Stimulated activated CD4-positive, alpha-beta T cell treated with anti-CD3 and anti-CD28 coated beads, Interleukin-1b, Interleukin-23, amount 100 ng/mL, for 48 hours (primary cell): ENCODE results near the gene PRR14.
A peak's percentile ranks its signal among the peaks of the same experiment; 100 is the strongest.

ENCODE experiments used
- DNase-seq: peaks from one replicate; pipeline ENCODE4 v3.0.0-alpha.2; 2020

The PRR14 gene

DNA sequence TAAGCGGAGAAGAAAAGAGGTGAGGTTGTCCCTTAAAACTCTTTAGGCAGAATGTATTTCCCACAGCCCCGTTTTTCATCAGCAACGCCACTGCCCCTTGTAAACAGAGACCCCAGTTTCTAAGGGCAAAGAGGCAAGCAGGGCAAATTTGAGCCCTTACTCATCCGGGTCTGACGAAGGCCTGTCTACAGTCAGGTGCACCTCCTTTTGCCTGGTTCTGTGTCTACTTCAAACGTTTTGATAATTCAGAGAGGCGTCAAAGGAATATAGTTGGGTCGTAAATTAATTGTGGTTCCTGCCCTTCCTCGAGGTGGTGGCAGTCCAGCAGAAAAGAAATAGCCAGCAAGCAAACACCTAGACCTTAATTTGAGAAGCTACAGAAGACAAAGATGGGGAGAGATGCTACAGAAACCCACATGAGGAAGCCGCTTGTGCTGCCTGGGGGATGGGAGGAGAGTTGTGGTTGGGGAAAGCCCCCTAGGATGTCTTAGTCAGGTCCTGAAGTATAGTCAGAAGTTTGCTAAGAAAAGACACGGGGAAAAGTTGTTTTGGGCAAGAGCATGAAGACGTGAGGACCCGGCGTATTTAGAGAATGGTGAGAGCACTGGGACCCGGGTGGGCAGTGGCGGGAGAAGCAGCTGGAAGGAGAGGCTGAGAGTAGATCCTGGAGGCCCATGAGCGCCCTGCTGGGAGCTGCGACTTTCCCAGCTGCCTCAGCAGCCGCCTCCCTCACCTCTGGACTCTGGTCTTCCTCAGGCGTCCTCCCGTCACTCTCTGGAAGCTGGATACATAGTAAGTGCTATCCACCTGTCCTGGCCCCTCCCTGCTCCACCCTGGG is 9.9 kb downstream of the PRR14 start:
- DNase-seq: peak; percentile 85

DNA sequence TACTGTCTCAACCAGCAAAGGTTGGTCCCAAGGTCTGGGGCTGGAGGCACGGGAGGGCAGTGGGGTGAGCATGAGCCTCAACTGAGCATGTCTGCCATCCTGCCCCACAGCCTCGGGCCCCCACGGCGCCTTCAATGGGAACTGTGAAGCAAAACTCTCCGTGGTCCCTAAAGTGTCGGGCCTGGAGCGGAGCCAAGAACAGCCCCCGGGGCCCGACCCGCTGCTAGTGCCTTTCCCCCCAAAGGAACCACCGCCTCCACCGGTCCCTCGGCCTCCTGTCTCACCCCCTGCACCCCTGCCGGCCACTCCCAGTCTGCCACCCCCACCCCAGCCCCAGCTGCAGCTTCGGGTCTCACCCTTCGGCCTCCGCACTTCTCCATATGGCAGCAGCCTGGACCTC is 11.7 kb downstream of the PRR14 start:
- no peak for DNase-seq

DNA sequence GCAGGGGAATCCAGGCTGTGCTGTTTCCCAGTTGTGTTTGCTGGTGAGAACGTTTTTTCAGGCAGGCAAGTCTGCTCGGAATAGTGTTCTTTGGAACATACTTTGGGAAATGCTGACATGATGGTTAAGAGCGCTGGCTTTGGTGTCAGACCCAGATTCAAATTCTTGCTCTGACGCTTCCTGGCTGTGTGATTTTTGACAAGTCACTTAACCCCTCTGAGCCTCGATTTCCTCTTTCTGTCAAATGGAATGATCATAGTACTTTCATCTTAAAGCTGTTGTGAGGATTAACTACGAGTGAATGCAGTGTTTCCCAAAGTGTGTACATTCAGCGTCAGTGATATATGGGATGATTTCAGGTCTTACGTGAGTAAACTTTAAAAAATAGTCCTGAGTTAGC is 12.3 kb downstream of the PRR14 start:
- no peak for DNase-seq

DNA sequence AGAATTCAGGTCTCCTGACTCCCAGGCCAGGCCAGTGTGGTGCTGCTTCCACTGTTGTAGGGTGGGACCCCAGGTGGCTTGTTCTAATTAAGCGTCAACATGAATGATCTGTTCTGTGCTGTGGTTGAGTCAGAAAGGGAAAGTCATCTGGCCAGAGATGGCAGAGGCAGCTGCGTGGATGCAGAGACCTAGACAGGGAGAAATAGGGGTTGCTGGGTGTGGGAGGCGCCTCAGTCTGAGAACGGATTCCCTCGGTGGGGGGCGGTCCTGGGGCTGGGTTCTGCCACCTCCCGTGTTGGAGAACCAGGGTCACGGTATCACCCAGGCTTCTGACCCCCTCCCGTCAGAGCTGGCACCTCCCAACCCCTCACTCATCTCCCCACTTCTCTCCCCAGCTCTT is 13.1 kb downstream of the PRR14 start:
- no peak for DNase-seq

DNA sequence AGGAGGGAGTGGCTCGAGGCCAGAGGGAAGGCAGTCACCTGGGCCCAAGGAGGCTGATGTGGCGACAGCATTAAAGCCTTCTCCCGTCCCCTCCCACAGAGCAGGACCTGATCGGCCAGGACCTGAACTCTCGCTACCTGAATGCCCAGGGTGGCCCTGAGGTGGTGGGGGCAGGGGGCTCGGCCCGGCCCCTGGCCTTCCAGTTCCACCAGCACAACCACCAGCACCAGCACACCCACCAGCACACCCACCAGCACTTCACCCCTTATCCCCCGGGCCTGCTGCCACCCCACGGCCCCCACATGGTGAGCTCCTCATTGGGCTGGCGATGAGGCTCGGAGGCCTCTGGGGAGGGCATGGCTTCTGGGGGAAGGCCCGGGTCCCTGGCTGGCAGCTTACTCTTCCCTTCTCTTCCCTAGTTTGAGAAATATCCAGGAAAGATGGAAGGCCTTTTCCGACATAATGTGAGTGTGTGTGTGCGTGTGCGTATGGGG is 13.9 kb downstream of the PRR14 start:
- no peak for DNase-seq

DNA sequence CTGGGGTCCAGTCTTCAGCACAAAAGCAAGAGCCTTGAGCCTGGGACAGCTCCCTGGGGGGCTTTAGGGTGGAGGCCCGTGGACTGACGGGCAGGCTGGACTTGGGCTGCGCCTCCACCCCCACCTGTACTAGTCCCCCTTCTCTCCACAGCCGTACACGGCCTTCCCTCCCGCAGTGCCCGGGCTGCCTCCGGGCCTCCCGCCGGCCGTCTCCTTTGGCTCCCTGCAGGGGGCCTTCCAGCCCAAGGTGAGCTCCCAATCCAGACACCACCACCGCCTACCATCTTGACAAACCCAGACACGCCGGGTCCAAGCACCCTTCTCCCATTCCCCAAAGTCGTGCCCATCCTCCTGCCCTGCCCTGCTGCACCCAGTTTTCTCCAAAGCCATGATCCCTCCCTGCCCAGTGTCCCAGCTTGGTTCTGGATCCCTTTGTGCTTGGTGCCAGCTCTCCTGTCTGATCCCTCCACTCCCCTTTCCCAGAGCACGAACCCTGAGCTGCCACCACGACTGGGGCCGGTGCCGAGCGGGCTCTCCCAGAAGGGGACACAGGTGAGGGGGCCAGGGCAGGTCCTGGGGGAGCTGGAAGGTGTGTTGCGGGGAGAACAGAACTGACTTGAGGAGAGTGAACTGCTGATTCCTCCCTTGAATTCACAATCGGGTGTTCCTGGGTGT is 14.5 kb downstream of the PRR14 start:
- no peak for DNase-seq

DNA sequence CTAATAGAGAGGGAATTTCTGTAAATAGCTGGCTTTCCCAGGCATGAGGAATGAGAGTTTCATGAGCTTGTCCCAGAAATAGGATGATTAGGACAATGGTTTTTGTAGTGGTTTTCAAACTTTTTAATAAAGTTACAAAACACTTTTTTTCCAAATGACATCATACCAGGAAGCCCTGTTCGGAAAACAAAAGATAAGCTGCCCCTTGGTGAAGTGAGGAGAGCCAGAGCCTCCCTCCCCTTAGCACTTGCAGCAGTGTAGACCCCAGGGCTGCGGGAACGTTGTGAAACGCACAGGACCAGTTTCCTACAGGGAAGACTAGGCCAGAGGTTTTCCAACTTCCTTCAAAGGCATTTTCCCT is 15.1 kb downstream of the PRR14 start:
- DNase-seq: no peak

DNA sequence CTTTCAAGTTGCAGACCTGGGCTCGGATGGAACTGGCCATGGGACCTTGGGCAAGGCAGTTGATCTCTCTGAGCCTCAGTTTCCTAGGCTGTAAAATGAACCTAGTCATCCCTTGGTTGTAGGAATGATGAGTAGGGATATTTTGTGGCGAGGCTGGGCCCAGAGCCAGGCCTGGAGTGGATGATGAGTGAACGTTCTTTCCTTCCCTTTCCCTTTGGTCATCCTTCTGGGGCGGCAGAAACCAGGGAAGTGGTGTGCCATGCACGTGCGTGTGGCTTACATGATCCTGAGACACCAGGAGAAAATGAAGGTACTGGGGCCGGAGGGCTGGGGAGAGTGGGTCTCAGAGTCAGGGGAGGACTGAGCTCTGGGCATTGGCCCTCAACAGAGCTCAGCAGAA is 15.9 kb downstream of the PRR14 start:
- no peak for DNase-seq

DNA sequence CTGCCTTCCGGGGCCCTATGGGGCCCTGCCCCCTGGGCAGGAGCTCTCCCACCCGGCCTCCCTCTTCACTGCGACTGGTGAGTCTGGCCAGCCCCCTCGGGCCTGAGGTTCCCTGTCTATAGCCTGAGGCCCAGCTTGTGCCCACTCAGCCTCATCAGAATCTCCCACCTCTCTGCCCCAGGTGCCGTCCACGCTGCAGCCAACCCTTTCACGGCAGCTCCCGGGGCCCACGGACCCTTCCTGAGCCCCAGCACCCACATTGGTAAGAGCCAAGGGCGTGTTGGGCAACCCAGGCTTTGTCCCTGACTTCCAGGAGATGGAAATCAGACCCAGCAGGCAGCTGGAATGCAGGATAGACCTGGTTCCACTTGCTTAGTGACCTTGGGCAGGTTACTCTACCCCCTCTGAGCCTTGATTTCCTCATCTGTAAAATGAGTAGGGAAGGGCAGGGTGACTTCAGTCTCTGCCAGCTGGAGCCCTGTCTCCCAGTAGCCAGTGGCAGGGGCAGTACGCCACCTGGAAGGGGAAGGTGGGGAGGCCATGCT is 16.7 kb downstream of the PRR14 start:
- DNase-seq: no peak

DNA sequence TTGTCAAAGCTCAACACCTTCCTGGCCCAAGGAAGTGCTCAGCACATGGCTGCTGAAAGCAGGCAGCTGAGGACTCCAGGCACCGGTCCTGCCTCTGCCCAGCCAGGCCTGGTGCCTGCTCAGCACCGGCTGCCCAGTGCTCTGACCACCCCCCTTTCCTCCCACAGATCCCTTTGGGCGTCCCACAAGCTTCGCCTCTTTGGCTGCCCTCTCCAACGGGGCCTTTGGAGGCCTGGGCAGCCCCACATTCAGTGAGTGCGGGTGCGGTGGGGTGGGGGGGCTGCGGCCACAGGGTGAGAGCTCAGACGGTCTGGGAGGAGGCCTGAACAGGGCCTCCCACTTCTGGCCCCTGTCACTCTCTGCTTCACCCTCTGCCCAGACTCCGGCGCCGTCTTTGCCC is 17.6 kb downstream of the PRR14 start:
- no peak for DNase-seq

DNA sequence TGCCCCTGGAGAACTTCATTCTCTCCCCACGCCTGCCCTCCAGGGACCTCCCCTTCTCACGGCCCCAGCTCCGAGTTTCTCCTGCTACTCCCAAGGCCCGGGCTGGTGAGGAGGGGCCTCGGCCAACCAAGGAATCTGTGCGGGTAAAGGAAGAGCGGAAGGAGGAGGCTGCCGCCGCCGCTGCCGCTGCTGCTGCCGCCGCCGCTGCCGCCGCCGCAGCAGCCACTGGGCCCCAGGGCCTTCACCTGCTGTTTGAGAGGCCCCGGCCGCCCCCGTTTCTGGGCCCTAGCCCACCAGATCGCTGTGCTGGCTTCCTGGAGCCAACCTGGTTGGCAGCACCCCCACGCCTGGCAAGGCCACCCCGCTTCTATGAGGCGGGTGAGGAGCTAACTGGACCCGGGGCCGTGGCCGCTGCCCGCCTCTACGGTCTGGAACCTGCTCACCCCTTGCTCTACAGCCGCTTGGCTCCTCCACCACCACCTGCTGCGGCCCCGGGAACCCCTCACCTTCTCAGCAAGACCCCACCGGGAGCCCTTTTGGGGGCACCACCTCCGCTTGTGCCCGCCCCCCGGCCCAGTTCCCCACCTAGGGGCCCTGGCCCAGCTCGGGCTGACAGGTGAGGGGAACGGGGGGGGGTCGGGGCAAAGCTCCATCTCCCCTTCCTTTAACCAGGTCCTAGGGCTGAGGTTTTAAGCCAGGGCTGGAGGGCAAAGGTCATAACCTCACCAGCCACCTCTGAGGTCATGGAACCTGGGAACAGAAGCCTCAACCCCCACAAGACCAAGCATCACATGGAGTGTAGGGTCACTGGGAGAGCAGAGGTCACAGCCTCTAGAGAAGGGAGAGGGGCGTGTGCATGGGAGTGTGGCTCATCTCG is 18.5 kb downstream of the PRR14 start:
- no peak for DNase-seq

DNA sequence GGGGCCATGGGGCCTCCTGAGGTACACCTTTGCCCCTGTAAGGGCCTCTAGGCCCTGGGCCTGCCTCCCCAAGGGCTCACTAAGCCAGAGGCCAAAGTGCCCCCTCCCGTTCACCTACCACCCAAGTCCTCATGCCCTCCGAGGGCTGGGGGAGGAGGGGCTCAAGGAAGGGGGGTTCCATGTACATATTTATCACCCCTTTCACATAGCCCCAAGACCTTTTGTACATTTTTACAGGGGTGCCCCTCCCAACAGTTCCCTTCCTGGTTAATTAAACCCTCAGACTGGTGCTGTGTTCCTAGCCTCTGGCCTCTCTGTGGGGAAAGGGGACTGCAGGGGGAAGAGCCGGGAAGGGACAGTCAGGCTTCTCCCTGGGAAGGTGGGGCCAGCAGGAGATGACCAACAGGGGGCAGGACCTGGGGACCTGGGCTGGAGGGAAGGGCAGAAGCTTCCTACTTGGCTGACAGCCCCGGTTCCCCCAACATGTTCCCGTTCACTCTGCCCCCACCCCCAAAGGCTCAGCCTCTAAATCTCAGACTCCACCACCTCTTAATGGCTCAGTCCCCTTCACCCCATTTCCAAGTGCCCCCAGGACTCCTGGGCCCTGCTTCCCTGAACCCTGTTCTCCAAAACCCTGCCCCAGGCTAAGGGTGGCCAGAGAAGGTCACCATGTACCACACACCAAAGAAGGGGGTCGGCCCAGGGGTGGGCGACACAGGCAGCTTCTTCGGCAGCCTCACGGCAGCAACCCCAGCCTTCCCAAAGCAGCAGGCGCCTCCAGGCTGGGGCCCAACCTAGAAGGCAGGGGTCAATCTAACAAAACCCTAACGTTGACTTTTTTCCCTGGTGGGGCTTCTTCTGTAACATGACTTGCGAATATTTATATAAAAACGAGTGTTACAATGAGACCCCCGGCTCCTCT is 19.4 kb downstream of the PRR14 start:
- DNase-seq: no peak

DNA sequence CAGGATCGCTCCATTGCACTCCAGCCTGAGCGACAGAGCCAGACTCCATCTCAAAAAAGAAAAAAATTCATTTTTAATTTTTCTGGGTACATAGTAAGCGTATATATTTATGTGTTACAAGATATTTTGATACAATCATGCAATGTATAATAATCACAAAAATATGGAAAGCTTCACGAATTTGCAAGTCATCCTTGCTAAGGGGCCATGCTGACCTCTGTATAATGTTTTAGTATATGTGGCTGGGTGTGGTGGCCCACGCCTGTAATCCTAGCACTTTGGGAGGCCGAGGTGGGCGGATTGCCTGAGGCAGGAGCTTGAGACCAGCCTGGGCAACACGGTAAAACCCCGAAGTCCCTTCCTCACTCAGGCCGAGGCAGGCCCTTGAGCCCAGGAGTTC is 24.4 kb downstream of the PRR14 start:
- no peak for DNase-seq

DNA sequence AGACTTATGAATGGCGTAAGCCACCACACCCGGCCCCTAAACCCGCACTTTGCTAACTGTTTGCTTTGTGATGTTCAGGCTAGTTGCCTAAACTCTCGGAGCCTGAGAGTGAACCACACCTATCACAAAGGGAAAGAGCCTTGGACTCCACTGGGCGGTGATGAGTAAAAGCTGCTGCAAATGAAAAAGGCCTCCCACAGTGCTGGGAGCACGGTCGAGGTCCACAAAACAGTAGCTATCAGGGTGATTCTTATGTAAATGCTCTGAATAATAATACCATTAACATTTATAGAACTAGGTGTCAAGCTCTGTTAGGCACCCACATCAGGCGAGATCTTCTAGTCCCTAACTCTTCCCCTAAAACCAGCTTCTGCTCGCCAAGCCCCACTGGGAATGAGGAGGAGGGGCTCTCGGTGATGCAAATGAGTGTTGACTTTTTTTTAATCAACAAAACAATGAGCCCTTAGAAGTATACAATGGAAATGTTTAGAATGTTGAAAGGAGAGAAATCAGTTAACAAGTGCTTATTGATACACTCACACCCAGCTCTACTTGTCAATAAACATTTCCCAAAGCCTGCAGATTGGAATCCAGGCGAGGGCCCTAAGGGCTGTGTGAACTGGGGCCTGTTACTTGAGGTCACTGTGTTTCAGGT is 27.3 kb downstream of the PRR14 start:
- DNase-seq: no peak

DNA sequence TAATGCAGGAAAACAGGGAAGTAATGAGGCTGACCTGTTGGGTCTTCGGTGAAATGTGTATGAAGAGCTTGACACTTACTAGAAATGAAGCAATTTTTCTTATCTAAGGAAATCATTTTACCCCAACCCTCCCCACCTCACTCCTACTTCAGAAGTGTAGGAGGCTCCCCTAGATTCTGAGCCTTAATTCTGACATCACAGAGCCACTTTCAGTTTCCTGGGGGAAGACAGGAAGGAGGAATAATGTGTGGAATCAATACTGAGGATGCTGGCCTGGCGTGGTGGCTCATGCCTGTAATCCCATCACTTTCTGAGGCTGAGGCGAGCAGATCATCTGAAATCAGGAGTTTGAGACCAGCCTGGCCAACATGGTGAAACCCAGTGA is 27.8 kb downstream of the PRR14 start:
- no peak for DNase-seq

DNA sequence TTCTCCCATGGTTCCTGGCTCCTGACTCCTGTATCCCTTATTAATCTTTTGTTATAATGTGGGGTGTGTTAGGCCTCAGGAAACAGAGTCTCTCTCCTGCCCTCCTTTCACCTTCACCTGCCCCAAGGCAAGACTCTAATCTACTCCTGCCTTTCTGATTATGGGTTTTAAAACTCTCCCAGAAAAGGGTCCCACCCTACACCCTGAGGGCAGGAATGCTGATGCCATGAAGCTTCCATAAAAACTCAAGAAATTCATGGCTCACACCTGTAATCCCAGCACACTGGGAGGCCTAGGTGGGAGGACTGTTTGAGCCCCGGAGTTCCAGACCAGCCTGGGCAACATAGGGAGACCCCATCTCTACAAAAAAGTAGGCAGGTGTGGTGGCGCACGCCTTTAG is 29.6 kb downstream of the PRR14 start:
- DNase-seq: no peak

DNA sequence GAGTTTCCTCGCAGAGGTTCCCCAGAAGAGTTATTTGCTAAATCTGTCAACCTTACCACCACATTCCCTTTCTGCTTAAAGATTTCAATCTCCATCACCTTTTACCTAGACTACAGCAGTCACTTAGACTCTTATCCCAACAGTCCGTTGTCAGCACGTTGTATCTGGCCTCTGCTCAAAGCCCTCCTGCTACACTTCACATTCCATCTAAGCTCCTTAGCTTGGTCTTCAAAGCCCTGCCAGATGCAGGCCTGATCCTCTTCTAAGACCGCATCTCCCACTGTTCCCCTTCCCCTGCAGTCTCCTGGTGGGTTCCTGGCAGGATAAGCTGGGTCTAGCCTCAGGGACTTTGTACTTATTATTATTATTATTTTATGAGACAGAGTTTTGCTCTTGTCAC is 37.9 kb downstream of the PRR14 start:
- DNase-seq: no peak

DNA sequence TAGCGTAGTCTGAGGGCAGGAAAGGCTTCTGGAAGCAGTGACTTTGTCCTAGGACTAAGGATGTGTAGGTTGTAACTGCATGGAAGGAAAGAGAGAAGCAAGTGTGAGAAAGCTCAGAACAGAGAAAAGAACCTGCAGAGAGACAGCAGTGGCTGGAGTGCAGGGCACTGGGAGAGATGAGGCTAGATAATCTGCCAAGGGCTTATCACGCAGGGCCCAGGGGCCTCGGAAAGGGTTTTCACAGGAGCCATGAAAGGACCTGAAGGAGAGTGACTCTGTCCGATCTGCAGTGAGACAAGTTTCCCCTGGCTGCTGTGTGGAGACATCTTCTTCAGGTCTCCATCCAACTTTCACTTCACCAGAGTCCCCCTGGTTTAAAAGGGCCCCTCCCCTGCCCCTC is 41.1 kb downstream of the PRR14 start:
- no peak for DNase-seq

DNA sequence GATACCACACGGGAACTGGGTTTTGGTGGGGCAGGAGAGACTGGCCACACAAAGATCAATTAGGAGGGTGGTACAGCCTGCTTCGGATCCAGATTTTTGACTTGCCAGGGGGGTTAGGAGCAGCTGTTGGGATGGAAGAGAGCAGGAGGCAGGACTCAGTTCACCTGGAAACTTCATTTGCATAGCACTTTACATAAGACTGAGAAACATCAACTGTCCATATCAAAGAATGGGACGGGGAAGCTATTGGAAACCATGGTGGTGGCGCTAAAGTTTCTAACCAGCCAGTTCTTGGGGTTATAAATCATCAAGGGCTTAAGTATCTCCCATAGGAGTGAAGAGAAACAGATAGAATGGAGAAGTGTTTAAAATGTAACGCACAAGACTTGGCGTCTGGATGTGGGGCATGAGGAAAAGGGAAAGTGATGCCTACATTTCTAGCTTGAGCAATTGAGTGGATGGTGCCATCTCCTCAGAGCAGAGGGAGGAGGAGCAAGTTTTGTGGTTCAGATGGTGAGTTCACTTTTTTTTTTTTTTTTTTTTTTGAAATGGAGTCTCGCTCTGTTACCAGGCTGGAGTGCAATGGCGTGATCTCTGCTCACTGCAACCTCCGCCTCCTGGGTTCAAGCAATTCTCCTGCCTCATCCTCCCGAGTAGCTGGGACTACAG is 41.8 kb downstream of the PRR14 start:
- DNase-seq: no peak

DNA sequence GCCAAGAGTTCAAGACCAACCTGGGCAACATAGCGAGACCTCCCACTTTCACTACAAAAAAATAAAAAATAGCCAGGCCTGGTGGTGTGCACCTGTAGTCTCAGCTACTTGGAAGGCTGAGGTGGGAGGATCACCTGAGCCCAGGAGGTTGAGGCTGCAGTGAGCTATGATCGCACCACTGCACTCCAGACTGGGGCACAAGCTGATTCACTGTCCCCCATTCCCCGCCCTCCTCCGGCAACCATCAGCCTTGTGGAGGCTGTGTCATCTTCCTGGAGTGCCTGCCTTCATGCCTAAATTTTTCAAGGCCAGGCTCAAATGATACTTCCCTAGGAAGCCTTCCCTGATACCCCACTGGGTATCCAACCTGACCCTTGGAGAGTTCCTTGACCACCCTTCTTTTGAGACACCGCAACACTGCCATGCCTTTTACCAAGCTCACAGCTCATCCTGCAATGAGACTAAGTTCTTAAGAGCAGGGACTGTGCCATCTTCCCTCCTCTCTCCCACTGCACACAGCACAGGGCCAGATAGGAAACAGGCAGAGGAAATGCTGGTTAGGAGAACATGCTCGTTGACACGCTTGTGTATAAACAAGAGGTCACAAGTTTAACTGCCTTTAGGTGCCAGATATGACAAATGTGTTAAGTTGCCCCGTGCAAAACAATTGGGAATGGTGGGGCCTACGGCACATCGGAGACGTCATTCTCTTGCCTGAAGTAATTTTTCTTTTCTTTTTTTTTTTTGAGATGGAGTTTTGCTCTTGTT is 44.4 kb downstream of the PRR14 start:
- no peak for DNase-seq
